ENCODE data around the gene CCDC85A. TPM values are rescaled to one million over a fixed set of nuclear protein-coding genes. Genes with fewer than 3 reads are reported as not detected.

Gene CCDC85A
- total and polyA plus RNA-seq, 2 experiments from 2014 or later, result 0.21 to 0.24 TPM

Small RNAs within 50 kb of the gene (small RNA-seq; reads per million reads assigned to genes)
- gene RNA5SP93 (ENCODE audit: low replicate concordance), result 0.07 reads per million

Data from GM23338 (cell line).